HFF-Myc (cell line): ENCODE data around the gene ANTXRL.
A peak's percentile ranks its signal among the peaks of the same experiment; 100 is the strongest.

ENCODE experiments used
- DNase-seq: peaks from one replicate; pipeline ENCODE4 v3.0.0-alpha.2; 2011; ENCODE audit warnings: low read depth; ENCODE audit errors: extremely low read depth
- H3K4me3 ChIP-seq: replicated peaks from 2 replicates; pipeline ENCODE4 v1.5.1; 2011; ENCODE audit warnings: low read depth, mild to moderate bottlenecking, control low read depth, low read length
- TF ChIP-seq, protein P1 (sequence below): IDR thresholded peaks from 2 replicates; pipeline ENCODE4 v1.5.1; 2012; ENCODE audit warnings: mild to moderate bottlenecking, low read depth, low read length, control low read depth; ENCODE audit errors: missing control alignments

ANTXRL gene

DNA sequence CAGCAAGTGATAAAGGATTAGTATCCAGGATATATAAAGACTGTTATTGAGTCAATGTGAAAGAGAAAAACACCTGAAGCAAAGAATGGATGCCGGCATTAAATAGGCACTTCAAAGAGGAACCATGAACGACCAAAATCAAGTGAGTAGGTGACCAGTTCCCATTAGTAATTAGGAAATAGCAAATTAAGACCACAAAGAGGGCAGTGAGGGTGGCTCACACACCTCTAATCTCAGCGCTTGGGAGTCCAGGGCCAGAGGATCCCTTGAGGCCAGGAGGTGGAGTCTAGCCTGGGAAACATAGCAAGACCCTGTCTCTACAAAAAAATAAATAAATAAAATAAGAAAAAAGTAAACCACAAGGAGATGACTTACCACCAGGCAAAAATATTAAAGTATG lies 1.5 kb upstream of the ANTXRL start:
- no peak for DNase-seq
- H3K4me3 ChIP-seq = peak overlapping the region; percentile 48
- TF ChIP-seq, protein P1, sequence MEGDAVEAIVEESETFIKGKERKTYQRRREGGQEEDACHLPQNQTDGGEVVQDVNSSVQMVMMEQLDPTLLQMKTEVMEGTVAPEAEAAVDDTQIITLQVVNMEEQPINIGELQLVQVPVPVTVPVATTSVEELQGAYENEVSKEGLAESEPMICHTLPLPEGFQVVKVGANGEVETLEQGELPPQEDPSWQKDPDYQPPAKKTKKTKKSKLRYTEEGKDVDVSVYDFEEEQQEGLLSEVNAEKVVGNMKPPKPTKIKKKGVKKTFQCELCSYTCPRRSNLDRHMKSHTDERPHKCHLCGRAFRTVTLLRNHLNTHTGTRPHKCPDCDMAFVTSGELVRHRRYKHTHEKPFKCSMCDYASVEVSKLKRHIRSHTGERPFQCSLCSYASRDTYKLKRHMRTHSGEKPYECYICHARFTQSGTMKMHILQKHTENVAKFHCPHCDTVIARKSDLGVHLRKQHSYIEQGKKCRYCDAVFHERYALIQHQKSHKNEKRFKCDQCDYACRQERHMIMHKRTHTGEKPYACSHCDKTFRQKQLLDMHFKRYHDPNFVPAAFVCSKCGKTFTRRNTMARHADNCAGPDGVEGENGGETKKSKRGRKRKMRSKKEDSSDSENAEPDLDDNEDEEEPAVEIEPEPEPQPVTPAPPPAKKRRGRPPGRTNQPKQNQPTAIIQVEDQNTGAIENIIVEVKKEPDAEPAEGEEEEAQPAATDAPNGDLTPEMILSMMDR = no peak

DNA sequence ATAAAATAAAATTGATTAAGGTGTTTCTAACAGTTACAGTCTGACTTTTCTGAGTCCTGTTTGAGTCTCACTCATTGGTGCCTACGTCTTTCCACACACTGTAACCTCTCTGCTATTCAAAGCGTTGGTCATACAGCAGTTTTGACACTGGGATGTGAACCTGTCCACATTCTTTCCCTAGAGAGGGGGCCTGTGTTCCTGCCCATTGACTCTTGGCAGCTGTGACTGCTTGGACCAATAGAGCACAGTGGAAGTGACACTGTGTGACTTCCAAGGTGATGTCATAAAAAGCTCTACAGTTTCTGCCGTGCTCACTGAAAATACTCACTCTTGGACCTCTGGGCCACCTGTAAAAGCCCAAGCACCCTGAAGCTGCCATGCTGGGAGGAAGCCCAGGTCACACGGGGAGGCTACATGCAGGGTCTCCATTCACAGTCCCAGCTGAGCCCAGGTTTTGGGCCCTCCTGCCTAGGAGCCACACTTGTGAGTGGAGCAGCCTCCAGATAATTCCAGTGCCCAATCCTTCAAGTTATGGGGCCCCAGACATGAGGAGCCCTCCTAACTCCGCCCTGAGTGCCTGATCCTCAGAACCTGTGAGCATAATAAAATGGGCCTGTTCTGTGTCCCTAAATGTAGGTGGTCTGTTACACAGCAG lies 704 bp upstream of the ANTXRL start:
- TF ChIP-seq, protein P1 = no peak
- no peak overlapping the region for H3K4me3 ChIP-seq

DNA sequence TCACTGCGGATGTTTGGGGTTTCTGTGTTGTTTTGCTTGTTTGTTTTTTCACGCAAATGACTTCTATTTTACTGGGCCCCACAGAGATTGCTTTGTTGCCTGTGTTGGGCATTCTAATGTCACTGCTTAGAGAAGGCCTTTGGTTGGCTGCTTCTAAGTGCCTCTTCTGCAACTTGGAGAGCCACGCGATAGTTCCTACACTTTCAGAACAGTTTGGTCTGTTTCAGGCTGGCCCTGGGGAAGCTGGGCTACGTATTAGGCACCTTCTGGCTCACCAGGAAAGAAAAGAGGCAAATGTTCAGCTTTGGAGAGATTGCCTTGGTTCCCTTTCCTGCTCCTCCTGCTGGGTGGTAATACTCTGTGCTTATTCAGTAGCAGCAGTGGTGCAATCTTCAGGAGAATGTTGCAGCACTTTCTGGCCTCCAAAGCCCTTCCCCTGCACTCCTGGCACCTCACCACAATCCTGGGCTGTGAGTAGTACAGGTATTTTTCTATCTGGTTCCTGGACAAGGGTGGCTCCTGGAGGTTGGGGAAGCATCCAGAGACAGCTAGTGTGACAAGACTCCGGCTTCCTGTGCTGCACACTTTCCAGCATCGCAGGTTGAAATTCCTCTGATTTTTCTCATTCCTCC lies 1.2 kb downstream of the ANTXRL start:
- H3K4me3 ChIP-seq = no peak overlapping the region
- no peak for DNase-seq
- TF ChIP-seq, protein P1 = no peak

More for the DNA sequence above, 704 bp upstream of the ANTXRL start:
- DNase-seq = no peak

DNA sequence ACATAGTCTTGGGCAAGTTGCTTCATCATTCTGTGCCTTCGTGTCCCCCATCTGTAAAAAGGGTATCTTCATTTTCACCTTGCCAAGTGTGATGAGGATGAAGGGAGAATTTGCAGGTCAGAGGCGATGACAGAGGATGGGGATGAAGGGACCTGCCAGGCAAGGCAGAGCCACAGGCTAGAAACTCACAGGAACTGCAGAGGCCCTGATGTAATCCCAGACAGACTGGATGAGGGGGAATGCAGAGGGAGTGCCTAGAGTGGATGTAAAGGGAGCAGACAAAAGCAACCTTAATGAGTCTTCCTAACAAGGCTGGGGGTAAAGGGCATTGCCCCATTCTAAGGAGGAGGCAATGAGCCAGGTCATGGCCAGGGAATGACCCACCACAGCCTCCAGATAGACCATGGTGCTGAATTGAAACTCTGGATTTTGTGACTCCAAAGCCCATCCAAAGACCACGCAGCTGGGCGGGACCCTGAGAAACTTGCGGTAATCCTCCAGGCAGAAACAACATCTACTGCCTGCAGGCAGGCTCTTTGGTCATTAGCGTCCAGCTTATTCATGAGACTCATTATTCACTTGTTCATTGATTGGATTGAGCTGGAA lies 1.9 kb downstream of the ANTXRL start:
- TF ChIP-seq, protein P1 = no peak
- no peak for DNase-seq
- H3K4me3 ChIP-seq = no peak overlapping the region

DNA sequence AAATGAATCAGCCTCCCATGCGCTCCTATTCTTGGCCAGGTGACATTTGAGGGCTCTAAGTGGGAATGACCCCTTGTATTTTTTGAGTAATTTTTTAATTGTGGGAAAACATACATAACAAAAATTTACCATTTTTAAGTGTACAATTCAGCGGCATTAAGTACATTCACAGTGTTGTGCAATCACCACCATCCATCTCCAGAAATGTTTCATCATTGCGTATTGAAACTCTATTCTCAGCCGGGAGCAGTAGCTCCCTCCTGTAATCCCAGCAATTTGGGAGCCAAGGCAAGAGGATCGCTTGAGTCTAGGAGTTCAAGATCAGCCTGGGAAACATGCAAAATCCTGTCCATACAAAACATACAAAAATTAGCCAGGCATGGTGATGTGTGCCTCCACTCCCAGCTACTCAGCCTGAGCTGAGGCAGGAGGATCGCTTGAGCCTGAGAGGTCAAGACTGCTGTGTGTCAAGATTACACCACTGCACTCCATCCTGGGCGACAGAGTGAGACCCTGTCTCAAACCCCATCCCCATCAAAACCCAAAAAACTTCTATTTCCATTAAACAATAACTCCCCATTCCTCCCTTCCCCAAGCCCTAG lies 2.5 kb downstream of the ANTXRL start:
- H3K4me3 ChIP-seq = no peak overlapping the region
- DNase-seq = no peak
- TF ChIP-seq, protein P1 = no peak

DNA sequence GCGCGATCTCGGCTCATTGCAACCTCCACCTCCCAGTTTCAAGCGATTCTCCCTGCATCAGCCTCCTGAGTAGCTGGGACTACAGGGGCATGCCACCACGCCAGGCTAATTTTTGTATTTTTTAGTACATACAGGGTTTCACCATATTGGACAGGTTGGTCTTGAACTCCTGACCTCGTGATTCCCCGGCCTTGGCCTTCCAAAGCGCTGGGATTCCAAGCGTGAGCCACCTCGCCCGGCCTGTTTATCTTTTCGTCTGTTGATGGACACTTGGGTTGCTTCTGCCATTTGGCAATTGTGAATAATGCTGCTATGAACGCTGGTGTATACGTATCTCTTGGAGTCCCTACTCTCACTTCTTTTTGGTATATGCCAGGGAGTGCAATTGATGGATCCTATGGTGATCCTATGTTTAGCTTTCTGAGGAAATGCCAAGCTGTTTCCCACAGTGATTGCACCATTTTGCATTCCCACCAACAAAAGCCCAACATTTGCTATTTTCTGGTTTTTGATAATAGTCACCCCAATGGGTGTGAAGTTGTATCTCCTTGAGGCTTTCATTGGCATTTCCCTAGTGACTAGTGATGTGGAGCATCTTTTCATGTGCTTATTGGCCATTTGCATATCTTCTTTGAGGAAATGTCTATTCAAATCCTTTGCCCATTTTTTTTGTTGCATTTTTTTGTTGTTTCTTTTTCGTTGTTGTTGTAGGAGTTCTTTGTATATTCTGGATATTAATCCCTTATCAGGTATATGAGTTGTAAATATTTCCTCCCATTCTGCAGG lies 3.5 kb downstream of the ANTXRL start:
- TF ChIP-seq, protein P1 = no peak
- no peak overlapping the region for H3K4me3 ChIP-seq
- no peak for DNase-seq
